Measurements from ENCODE around the gene ITPR3.

ITPR3 gene

GRCh38 chr6:33683051-33683571 lies 62.0 kb downstream of the ITPR3 start:
- TF ChIP-seq, protein P1, sequence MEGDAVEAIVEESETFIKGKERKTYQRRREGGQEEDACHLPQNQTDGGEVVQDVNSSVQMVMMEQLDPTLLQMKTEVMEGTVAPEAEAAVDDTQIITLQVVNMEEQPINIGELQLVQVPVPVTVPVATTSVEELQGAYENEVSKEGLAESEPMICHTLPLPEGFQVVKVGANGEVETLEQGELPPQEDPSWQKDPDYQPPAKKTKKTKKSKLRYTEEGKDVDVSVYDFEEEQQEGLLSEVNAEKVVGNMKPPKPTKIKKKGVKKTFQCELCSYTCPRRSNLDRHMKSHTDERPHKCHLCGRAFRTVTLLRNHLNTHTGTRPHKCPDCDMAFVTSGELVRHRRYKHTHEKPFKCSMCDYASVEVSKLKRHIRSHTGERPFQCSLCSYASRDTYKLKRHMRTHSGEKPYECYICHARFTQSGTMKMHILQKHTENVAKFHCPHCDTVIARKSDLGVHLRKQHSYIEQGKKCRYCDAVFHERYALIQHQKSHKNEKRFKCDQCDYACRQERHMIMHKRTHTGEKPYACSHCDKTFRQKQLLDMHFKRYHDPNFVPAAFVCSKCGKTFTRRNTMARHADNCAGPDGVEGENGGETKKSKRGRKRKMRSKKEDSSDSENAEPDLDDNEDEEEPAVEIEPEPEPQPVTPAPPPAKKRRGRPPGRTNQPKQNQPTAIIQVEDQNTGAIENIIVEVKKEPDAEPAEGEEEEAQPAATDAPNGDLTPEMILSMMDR (IDR thresholded peaks at IDR 0.05; ENCODE audit: control extremely low read depth, extremely low read depth, low read depth, missing control alignments), result no peak
- no peak for DNase-seq (ENCODE audit: extremely low spot score)
- CTCF ChIA-PET, result interaction anchor here (0.9 to 1.8 kb wide), 3 partner anchors 18 to 19 kb away, joined by 3 to 5 read pairs (median 4); no protein-coding TSS in a partner anchor
- POLR2A ChIA-PET, result interaction anchor here (0.6 kb wide), 1 partner anchor 117 kb away, joined by 3 read pairs; no protein-coding TSS in a partner anchor

- TF ChIP-seq, protein P1 (IDR thresholded peaks at IDR 0.05; ENCODE audit: control extremely low read depth, extremely low read depth, low read depth, missing control alignments), result no peak
These were observed 62.7 kb downstream of the ITPR3 start for GRCh38 chr6:33683576-33684427.

GRCh38 chr6:33684428-33684896 lies 63.3 kb downstream of the ITPR3 start:
- no peak for DNase-seq (ENCODE audit: extremely low spot score)
- CTCF ChIA-PET, result interaction anchor here (1.8 kb wide), 1 partner anchor 18 kb away, joined by 4 read pairs; no protein-coding TSS in a partner anchor
- POLR2A ChIA-PET, result no interaction called here
- TF ChIP-seq, protein P1 (IDR thresholded peaks at IDR 0.05; ENCODE audit: control extremely low read depth, extremely low read depth, low read depth, missing control alignments), result no peak

More at GRCh38 chr6:33683576-33684427, 62.7 kb downstream of the ITPR3 start:
- CTCF ChIA-PET, result interaction anchor here (0.9 to 1.8 kb wide), 3 partner anchors 17 to 19 kb away, joined by 3 to 5 read pairs (median 4); no protein-coding TSS in a partner anchor
- DNase-seq (ENCODE audit: extremely low spot score), result no peak
- POLR2A ChIA-PET, result interaction anchor here (0.6 kb wide), 1 partner anchor 118 kb away, joined by 3 read pairs; no protein-coding TSS in a partner anchor

DNA sequence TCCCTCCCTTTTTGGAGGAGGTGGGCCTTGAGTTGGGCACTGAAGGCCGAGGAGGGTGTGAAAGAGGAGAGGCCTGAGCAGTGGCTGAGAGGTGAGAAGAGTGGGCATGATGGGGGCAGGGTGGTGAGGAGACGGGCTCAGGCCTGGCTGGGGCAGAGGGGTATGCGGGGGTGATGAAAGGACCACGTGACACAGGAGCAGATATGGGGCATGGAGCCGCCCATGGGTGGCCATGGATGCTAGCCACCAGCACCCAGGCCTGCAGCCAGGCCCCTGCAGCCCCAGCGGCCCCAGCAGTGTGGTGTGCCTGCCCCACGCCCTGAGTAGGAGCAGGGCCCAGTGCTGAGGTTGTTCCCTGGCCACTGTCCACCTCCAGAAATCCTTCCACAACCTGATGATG lies 63.9 kb downstream of the ITPR3 start:
- DNase-seq (ENCODE audit: extremely low spot score), result no peak
- POLR2A ChIA-PET, result no interaction called here
- TF ChIP-seq, protein P1 (IDR thresholded peaks at IDR 0.05; ENCODE audit: control extremely low read depth, extremely low read depth, low read depth, missing control alignments), result no peak
- CTCF ChIA-PET, result interaction anchor here (1.8 kb wide), 1 partner anchor 17 kb away, joined by 4 read pairs; no protein-coding TSS in a partner anchor

DNA sequence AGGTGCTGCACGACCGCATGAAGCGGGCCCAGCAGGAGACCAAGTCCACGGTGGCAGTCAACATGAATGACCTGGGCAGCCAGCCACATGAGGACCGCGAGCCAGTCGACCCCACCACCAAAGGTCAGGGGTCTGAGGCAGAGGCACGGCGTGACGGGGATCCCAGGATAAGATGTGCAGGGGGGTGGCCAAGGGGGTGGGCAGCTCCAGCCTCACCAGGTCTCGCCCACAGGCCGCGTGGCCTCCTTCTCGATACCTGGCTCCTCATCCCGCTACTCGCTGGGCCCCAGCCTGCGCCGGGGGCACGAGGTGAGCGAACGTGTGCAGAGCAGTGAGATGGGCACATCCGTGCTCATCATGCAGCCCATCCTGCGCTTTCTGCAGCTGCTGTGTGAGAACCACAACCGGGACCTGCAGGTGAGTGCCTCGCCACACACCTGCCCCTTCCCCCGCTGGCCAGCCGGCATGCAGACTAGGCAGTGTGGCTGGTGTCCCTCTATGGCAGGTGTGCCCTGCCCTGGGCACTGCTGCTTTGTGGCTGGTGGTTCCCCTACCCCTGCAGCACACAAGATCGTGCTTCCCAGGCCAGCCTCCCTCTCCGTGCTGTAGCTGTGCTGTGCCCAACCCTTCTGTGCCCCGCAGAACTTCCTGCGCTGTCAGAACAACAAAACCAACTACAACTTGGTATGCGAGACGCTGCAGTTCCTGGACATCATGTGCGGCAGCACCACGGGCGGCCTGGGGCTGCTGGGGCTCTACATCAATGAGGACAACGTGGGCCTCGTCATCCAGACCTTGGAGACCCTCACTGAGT lies 64.5 kb downstream of the ITPR3 start:
- DNase-seq (ENCODE audit: extremely low spot score), result no peak
- TF ChIP-seq, protein P1 (IDR thresholded peaks at IDR 0.05; ENCODE audit: control extremely low read depth, extremely low read depth, low read depth, missing control alignments), result no peak
- POLR2A ChIA-PET, result no interaction called here
- CTCF ChIA-PET, result interaction anchor here (0.8 to 1.5 kb wide), 2 partner anchors 15 to 100 kb away, joined by 5 to 10 read pairs; no protein-coding TSS in a partner anchor

All from GM10248 (cell line).